Measurements from ENCODE around the gene AFMID. TPM values are rescaled to one million over a fixed set of nuclear protein-coding genes. Genes with fewer than 3 reads are reported as not detected.

Gene AFMID
- total RNA-seq, 1 experiment from 2014 or later: 30.4 TPM

DNA sequence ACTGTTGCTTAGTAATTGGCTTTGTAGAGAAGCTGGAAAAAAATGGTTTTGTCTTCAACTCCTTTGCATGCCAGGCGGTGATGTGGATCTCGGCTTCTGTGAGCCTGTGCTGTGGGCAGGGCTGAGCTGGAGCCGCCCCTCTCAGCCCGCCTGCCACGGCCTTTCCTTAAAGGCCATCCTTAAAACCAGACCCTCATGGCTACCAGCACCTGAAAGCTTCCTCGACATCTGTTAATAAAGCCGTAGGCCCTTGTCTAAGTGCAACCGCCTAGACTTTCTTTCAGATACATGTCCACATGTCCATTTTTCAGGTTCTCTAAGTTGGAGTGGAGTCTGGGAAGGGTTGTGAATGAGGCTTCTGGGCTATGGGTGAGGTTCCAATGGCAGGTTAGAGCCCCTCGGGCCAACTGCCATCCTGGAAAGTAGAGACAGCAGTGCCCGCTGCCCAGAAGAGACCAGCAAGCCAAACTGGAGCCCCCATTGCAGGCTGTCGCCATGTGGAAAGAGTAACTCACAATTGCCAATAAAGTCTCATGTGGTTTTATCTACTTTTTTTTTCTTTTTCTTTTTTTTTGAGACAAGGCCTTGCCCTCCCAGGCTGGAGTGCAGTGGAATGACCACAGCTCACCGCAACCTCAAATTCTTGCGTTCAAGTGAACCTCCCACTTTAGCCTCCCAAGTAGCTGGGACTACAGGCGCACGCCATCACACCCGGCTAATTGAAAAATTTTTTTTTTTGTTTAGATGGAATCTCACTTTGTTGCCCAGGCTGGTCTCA lies 38.1 kb downstream of the AFMID start:
- POLR2A ChIA-PET (ENCODE audit: unreplicated experiment): interaction anchor here (0.6 kb wide), 1 partner anchor 84 kb away, joined by 5 read pairs; no protein-coding TSS in a partner anchor

DNA sequence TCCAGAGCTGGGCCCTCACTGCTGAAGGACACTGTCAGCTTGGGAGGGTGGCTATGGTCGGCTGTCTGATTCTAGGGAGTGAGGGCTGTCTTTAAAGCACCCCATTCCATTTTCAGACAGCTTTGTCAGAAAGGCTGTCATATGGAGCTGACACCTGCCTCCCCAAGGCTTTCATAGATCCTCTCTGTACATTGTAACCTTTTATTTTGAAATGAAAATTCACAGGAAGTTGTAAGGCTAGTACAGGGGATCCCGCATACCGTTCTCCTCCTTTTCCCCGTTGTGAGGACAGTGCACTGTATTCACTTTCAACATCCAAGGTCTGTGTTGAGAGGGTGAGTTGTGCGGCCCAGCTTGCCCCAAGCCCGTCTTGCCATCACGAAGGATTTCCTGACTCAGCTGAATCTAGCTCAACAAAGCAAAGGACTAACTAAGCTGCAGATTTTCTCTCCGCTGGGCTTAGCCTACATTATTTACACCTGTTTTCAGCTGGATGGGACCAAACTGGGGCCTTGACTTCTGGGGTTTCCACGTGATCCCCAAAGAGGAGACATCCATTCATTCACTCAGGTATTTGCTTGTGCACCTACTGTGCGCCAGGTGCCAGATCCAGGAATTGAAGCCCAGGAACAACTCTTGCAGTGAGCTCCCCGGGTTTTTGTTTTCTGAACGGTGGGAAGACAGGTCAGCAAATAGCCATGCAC lies 39.0 kb downstream of the AFMID start:
- H3K4me1 ChIP-seq (replicated peaks; ENCODE audit: insufficient read depth): no peaks in the 10 kb centered on the region
- intact Hi-C loops (cut with micrococcal nuclease; ENCODE audit: unreplicated experiment): no loop called here
- no peaks in the 10 kb centered on the region for H3K79me2 ChIP-seq (ENCODE audit: low read depth)
- no peaks in the 10 kb centered on the region; the same call in 1 of the 2 replicates for H3F3A ChIP-seq (ENCODE audit: insufficient read depth, low read depth)
- H3K9me3 ChIP-seq (ENCODE audit: insufficient read depth, low read depth): no peaks in the 10 kb centered on the region
- H3K27ac ChIP-seq: no peak overlapping the region
- no peaks in the 10 kb centered on the region for H4K20me1 ChIP-seq (ENCODE audit: insufficient read depth)
- no peak overlapping the region for H2AFZ ChIP-seq
- ChIA-PET POLR2A (ENCODE audit: unreplicated experiment) (interaction anchor here (0.6 kb wide), 1 partner anchor 67 kb away, joined by 3 read pairs; no protein-coding TSS in a partner anchor), CTCF (no interaction called here)
- no TSS peak for BruUV-seq (replicated peaks)
- H3K4me2 ChIP-seq: no peak overlapping the region
- no peaks in the 10 kb centered on the region for H3K36me3 ChIP-seq (ENCODE audit: low read depth)
- H3K27me3 ChIP-seq (ENCODE audit: insufficient read depth, low read depth): no peaks in the 10 kb centered on the region
- H3K4me3 ChIP-seq: no peak overlapping the region
- DNase-seq: no peak
- no peak for TF ChIP-seq EZH2 (IDR thresholded peaks at IDR 0.05; ENCODE audit: low read depth)
- TF ChIP-seq, protein P1, sequence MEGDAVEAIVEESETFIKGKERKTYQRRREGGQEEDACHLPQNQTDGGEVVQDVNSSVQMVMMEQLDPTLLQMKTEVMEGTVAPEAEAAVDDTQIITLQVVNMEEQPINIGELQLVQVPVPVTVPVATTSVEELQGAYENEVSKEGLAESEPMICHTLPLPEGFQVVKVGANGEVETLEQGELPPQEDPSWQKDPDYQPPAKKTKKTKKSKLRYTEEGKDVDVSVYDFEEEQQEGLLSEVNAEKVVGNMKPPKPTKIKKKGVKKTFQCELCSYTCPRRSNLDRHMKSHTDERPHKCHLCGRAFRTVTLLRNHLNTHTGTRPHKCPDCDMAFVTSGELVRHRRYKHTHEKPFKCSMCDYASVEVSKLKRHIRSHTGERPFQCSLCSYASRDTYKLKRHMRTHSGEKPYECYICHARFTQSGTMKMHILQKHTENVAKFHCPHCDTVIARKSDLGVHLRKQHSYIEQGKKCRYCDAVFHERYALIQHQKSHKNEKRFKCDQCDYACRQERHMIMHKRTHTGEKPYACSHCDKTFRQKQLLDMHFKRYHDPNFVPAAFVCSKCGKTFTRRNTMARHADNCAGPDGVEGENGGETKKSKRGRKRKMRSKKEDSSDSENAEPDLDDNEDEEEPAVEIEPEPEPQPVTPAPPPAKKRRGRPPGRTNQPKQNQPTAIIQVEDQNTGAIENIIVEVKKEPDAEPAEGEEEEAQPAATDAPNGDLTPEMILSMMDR (conservative IDR thresholded peaks at IDR 0.05): no peak
- no peaks in the 10 kb centered on the region for H3K9me2 ChIP-seq (ENCODE audit: insufficient read depth)

More for the DNA sequence above, 38.1 kb downstream of the AFMID start:
- Histone ChIP-seq H2AFZ (no peak overlapping the region), H3K4me1 (replicated peaks; ENCODE audit: insufficient read depth) (no peaks in the 10 kb centered on the region), H3K9me3 (ENCODE audit: insufficient read depth, low read depth) (no peaks in the 10 kb centered on the region), H3K36me3 (ENCODE audit: low read depth) (no peaks in the 10 kb centered on the region), H3K9me2 (ENCODE audit: insufficient read depth) (no peaks in the 10 kb centered on the region), H3K27ac (no peak overlapping the region), H3K4me2 (no peak overlapping the region), H3K4me3 (no peak overlapping the region), H3K79me2 (ENCODE audit: low read depth) (no peaks in the 10 kb centered on the region), H4K20me1 (ENCODE audit: insufficient read depth) (no peaks in the 10 kb centered on the region), H3F3A (ENCODE audit: insufficient read depth, low read depth) (no peaks in the 10 kb centered on the region; the same call in 1 of the 2 replicates), H3K27me3 (ENCODE audit: insufficient read depth, low read depth) (no peaks in the 10 kb centered on the region)
- intact Hi-C loops (cut with micrococcal nuclease; ENCODE audit: unreplicated experiment): no loop called here
- TF ChIP-seq EZH2 (IDR thresholded peaks at IDR 0.05; ENCODE audit: low read depth): no peak
- TF ChIP-seq, protein P1 (conservative IDR thresholded peaks at IDR 0.05): no peak
- CTCF ChIA-PET: interaction anchor here (0.7 kb wide), 1 partner anchor 25 kb away, joined by 4 read pairs; no protein-coding TSS in a partner anchor
- BruUV-seq (replicated peaks): no TSS peak
- no peak for DNase-seq

GRCh38 chr17:78226759-78227454 lies 39.7 kb downstream of the AFMID start:
- H3K4me2 ChIP-seq: no peak overlapping the region
- H3K9me2 ChIP-seq (ENCODE audit: insufficient read depth): no peaks in the 10 kb centered on the region
- no peak for DNase-seq
- intact Hi-C loops (cut with micrococcal nuclease; ENCODE audit: unreplicated experiment): no loop called here
- POLR2A ChIA-PET (ENCODE audit: unreplicated experiment): interaction anchor here (0.6 kb wide), 1 partner anchor 68 kb away, joined by 3 read pairs; no protein-coding TSS in a partner anchor
- no peaks in the 10 kb centered on the region for H3K79me2 ChIP-seq (ENCODE audit: low read depth)
- no peak for TF ChIP-seq EZH2 (IDR thresholded peaks at IDR 0.05; ENCODE audit: low read depth)
- TF ChIP-seq, protein P1 (conservative IDR thresholded peaks at IDR 0.05): no peak
- H3K27ac ChIP-seq: no peak overlapping the region
- H3K36me3 ChIP-seq (ENCODE audit: low read depth): no peaks in the 10 kb centered on the region
- CTCF ChIA-PET: no interaction called here
- H3F3A ChIP-seq (ENCODE audit: insufficient read depth, low read depth): no peaks in the 10 kb centered on the region; the same call in 1 of the 2 replicates
- H3K4me1 ChIP-seq (replicated peaks; ENCODE audit: insufficient read depth): no peaks in the 10 kb centered on the region
- no peaks in the 10 kb centered on the region for H3K9me3 ChIP-seq (ENCODE audit: insufficient read depth, low read depth)
- BruUV-seq (replicated peaks): TSS peak; percentile 17
- no peak overlapping the region for H3K4me3 ChIP-seq
- H4K20me1 ChIP-seq (ENCODE audit: insufficient read depth): no peaks in the 10 kb centered on the region
- no peak overlapping the region for H2AFZ ChIP-seq
- no peaks in the 10 kb centered on the region for H3K27me3 ChIP-seq (ENCODE audit: insufficient read depth, low read depth)
